Measurements from ENCODE around the gene KLF15. TPM values are rescaled to one million over a fixed set of nuclear protein-coding genes. Genes with fewer than 3 reads are reported as not detected.

The KLF15 gene
- total and polyA plus RNA-seq, 9 of the 15 experiments (the other 6 are each of a cell fraction or from before 2014, with no cell fraction given), result 0.08 to 4.8 (median 1.2) TPM

GRCh38 chr3:126314305-126314789 lies 42.9 kb downstream of the KLF15 start:
- H3K4me2 ChIP-seq (ENCODE audit: insufficient read depth, low read length), result no peak overlapping the region
- 0% methylated on average over 4 of the region's 4 CpGs for WGBS (ENCODE audit: insufficient coverage, low coverage, missing lambda C conversion rate)
- peaks cover 0 to 37% of the 10 kb centered on the region in 2 experiments for H3K27me3 ChIP-seq (ENCODE audit: control insufficient read depth in 2 of 2, insufficient read depth in 2 of 2, low read length in 2 of 2)
- ATAC-seq (no peak), FAIRE-seq (no peak), DNase-seq (ENCODE audit: extremely low read depth in 1 of 4, low spot score in 3 of 4) (no peak)
- ChIA-PET CTCF (ENCODE audit: low intra/inter-chr PET ratio) (no interaction called here), POLR2A (no interaction called here)
- intact Hi-C loops (cut with micrococcal nuclease) (no loop called here), in situ Hi-C loops (cut with MboI) (no loop called here)
- no peaks in the 10 kb centered on the region for H3K4me1 ChIP-seq (replicated peaks in 1 of 2; ENCODE audit: control insufficient read depth in 2 of 2, insufficient read depth in 2 of 2, low read length in 2 of 2)
- H3K4me3 ChIP-seq, result no peak overlapping the region
- BruUV-seq (replicated peaks), result no TSS peak
- H3K36me3 ChIP-seq (ENCODE audit: control insufficient read depth, insufficient read depth, low read length), result no peaks in the 10 kb centered on the region
- no peaks in the 10 kb centered on the region for H3K79me2 ChIP-seq (ENCODE audit: control insufficient read depth, insufficient read depth, low read length)
- H3K9ac ChIP-seq (ENCODE audit: insufficient read depth in 1 of 2, low read depth in 2 of 2, low read length in 2 of 2), result no peak overlapping the region
- H3K27ac ChIP-seq (ENCODE audit: extremely low read depth, low read depth, low read length), result no peak overlapping the region
- H3K9me3 ChIP-seq (replicated peaks; ENCODE audit: control insufficient read depth, insufficient read depth, low read depth, low read length), result no peaks in the 10 kb centered on the region
- no peaks in the 10 kb centered on the region for H3K9me1 ChIP-seq (ENCODE audit: control insufficient read depth, insufficient read depth, low read length)
- no peak overlapping the region for H2AFZ ChIP-seq (ENCODE audit: low read depth, low read length)
- no peaks in the 10 kb centered on the region for H4K20me1 ChIP-seq (replicated peaks; ENCODE audit: control insufficient read depth, insufficient read depth, low read length)
- TF ChIP-seq CEBPG (CRISPR knock-in tag; IDR thresholded peaks at IDR 0.05) (peak; percentile 17; the same call in 1 of the 2 replicates), CEBPG (tag; conservative IDR thresholded peaks at IDR 0.05 in 1 of 2, IDR thresholded peaks at IDR 0.05 in 1 of 2) (no peak), RNF2 (IDR thresholded peaks at IDR 0.05) (peak; percentile 41; the same call in 1 of the 2 replicates), LEF1 (IDR thresholded peaks at IDR 0.05) (no peak)

- Histone ChIP-seq H3K4me2 (ENCODE audit: insufficient read depth, low read length) (no peak overlapping the region), H3K9ac (ENCODE audit: insufficient read depth in 1 of 2, low read depth in 2 of 2, low read length in 2 of 2) (no peak overlapping the region), H4K20me1 (replicated peaks; ENCODE audit: control insufficient read depth, insufficient read depth, low read length) (no peaks in the 10 kb centered on the region), H3K9me3 (replicated peaks; ENCODE audit: control insufficient read depth, insufficient read depth, low read depth, low read length) (no peaks in the 10 kb centered on the region), H3K36me3 (ENCODE audit: control insufficient read depth, insufficient read depth, low read length) (no peaks in the 10 kb centered on the region), H3K27me3 (ENCODE audit: control insufficient read depth in 2 of 2, insufficient read depth in 2 of 2, low read length in 2 of 2) (peaks cover 1 to 43% of the 10 kb centered on the region in 2 experiments), H3K9me1 (ENCODE audit: control insufficient read depth, insufficient read depth, low read length) (no peaks in the 10 kb centered on the region), H3K27ac (ENCODE audit: extremely low read depth, low read depth, low read length) (no peak overlapping the region), H3K4me3 (no peak overlapping the region), H2AFZ (ENCODE audit: low read depth, low read length) (no peak overlapping the region), H3K4me1 (replicated peaks in 1 of 2; ENCODE audit: control insufficient read depth in 2 of 2, insufficient read depth in 2 of 2, low read length in 2 of 2) (no peaks in the 10 kb centered on the region), H3K79me2 (ENCODE audit: control insufficient read depth, insufficient read depth, low read length) (no peaks in the 10 kb centered on the region)
- ATAC-seq (no peak), DNase-seq (ENCODE audit: extremely low read depth in 1 of 4, low spot score in 3 of 4) (no peak), FAIRE-seq (no peak)
- ChIA-PET POLR2A (no interaction called here), CTCF (ENCODE audit: low intra/inter-chr PET ratio) (no interaction called here)
- intact Hi-C loops (cut with micrococcal nuclease), result no loop called here
- 12% methylated on average over 6 of the region's 6 CpGs for WGBS (ENCODE audit: insufficient coverage, low coverage, missing lambda C conversion rate)
- no TSS peak for BruUV-seq (replicated peaks)
- in situ Hi-C loops (cut with MboI), result no loop called here
- TF ChIP-seq NFIC (IDR thresholded peaks at IDR 0.05) (peak; percentile 75), NFIX (CRISPR knock-in tag; IDR thresholded peaks at IDR 0.05; ENCODE audit: low read depth) (peak; percentile 46; the same call in 1 of the 2 replicates), POLR2AphosphoS5 (IDR thresholded peaks at IDR 0.05; ENCODE audit: control insufficient read depth, insufficient read depth, low read depth, low read length) (no peak)
Measured at GRCh38 chr3:126313580-126314304, 43.5 kb downstream of the KLF15 start.
